Bone marrow (tissue), 2 donors: ENCODE results near the gene SMIM44.
A peak's percentile ranks its signal among the peaks of the same experiment; 100 is the strongest.

Experiments
- DNase-seq, 2 donors: peaks; one replicate each; lab custom pipeline; 2025; lab: John Stamatoyannopoulos, UW

SMIM44 gene

DNA sequence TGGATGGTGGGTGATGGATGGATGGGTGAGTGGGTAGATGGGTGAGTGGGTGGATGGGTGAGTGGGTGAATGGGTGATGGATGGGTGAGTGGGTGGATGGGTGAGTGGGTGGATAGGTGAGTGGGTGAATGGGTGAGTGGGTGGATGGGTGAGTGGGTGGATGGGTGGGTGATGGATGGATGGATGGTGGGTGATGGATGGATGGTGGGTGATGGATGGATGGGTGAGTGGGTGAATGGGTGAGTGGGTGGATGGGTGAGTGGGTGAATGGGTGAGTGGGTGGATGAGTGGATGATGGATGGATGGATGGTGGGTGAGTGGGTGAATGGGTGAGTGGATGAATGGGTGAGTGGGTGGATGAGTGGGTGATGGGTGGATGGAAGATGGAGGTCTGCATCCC, 5.7 kb downstream of the SMIM44 start:
- DNase-seq, result no peak

DNA sequence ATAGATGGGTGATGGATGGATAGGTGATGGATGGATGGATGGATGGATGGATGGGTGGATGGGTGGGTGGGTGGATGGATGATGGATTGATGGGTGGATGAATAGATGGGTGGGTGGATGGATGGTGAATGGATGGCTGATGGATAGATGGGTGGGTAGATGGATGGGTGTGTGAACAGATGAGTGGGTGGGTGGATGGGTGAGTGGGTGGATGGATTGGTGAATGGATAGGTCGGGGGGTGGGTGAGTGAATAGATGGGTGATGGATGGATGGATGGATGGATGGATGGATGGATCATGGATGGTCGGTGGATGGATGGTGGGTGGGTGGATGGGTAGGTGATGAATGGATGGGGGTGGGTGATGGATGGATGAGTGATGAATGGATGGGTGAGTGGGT, 6.4 kb downstream of the SMIM44 start:
- no peak for DNase-seq

DNA sequence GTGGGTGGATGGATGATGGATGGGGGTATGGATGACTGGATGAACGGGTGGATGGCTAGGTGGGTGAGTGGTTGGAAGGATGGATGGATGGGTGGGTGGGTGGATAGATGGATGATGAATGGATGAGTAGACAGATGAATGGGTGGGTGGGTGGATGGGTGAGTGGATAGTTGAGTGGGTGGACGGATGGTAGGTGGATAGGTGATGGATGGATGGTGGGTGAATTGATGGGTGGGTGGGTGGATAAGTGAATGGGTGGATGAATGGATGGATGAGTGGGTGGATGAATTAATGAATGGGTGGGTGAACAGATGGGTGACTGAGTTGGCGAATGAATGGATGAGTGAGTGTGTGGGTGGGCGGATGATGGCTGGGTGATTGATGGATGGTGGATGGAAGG, 7.8 kb downstream of the SMIM44 start:
- no peak for DNase-seq

DNA sequence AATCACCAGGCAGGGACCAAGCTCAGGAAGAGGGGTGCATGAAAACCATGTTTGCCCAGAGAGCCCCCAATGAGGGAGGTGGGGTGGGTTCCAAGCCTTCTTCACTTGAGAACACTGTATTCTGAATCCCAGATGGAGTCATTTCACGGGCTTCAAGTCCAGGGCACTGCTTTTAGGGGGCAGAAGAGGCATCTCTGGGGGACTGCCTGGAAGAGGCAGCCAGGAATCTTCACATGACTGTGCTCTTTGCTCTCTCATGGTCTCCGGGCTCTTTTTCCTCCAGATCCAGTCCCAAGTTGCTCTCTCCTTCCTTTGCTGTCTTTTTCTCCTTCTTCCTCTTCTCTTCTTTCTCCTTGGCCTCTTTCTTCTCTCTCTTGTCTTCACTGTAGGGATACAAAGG, 8.6 kb downstream of the SMIM44 start:
- DNase-seq, result no peak

DNA sequence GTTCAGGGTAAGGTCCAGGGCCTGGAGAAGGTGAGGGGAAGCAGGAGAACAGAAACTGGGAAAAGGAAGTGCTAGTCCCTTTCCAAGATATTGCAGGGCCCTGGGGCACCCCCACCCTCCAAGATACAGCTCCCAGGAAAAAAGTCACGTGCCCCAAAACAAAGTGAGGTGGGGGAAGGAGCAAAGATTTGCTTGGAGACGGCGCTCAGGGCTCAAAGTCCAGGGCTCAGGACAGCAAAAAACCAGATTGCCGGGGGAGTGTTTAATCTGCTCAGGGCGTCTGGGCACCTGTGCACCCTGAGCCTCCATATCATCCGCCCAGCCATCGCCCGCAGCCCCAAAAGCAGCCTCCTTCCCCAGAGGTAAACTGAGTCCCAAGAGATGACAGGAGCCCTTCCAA, 9.2 kb downstream of the SMIM44 start:
- DNase-seq, result no peak

DNA sequence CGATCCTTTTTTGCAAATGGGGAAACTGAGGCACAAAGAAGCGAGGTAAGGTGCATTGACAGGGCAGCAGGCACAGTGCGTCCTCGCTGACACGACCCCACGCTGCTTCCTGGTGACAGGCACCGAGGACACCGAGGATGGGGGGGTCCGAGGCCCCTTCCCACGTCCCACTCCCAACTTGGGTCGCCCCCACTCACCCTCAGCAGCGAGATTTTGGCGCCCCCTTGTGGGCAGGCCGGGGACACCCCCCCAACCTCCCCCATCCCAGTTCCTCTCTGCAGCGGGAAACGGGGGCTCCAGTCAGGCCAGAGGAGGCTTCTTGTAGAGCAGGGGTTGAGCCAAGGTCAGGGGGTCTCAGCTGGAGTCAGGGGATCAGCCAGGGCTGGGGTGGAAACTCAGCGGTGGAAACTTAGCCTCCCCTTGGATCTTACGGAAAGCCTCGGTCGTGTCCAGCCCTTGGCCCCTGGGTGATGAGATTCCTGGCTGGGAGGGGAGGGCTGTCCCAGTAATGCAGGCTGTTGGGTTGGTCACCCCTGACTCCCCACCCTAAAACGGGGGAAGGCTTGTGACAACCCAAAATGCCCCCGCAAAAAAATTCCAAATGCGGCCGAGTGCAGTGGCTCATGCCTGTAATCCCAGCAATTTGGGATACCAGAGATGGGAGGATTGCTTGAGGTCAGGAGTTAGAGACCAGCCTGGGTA, 11.1 kb downstream of the SMIM44 start:
- DNase-seq, result peak; percentile 3 to 6

DNA sequence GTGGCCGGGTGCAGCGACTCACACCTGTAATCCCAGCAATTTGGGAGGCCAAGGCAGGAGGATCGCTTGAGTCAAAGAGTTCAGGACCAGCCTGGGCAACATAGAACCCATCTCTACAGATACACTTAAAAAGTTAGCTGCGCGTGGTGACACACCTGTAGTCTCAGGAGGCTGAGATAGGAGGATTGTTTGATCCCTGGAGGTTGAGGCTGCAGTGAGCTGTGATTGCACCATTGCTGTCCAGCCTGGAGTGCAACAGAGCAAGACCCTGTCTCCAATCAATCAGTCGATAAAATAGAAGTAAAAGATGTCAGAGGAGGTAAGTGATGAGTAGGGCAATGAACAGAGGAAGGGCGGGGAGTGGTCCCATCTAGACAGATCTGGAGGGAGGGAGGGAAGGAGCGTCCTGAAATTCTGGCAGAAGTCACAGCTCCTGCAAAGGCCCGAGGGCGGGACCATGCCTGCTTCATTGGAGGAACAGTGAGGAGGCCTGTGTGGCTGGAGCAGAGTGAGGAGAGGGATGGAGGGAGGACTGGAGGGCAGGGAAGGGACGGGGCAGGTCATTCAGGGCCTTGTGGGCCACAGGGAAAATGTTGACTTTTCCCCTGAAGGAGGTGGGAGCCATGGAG, 12.6 kb downstream of the SMIM44 start:
- DNase-seq, result no peak

DNA sequence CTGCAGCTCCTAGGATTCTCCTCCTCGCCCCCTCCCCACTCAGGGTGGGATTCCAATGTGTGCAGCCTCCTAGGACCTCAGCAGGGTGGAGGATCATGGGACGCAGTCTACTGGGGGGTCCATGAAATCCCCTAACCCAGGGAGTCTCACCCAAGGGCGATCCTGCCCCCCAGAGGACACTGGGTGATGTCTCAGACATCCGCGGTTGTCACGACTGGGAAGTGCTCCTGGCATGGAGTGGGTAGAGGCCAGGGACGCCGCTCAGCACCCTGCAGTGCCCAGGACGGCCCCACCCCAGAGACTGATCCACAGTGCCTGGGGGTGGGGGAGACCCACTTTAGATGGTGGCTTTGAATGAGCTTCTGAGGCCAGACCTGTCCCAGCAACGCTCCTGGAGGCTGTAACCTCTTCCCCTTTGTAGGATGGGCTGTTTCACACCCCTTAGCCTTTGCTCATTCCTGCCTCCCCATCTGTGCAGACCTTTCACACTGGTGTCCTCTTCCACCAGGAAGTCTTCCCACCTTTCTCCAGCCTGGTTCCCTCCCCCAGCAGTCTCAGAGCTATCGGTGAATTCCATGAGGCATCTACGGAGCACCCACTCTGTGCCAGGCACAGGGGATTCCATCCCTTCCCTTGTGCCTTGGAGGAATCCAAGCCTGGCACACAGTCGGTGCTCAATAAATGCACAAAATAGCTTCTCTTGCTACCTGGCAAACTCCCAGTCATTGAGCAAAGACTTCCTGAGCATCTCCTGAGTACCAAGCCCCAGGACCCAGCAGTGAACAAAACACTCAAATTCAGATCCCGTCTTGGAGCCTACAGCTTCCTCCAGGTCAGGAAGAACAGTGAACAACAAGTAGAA, 13.4 kb downstream of the SMIM44 start:
- DNase-seq, result no peak

DNA sequence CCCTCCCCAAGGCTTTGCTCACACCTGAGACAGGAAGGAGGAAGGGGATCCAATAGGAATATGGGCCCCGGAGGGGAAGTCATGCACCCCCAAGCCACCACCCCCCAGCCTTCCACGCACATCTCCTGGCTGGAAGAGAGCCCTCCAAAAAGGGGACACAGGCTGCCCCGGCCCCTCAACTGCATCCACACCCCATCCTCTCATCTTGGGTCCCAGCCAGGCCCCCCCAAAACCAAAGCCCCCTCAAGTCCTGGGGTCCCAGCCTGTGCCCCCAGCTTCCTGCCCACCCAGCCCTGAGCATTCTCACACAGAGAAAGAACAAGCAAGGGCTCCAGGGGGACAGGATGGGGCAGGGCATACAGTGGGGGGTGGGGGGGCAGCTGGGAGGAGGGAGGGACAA, 15.0 kb downstream of the SMIM44 start:
- DNase-seq, result no peak

DNA sequence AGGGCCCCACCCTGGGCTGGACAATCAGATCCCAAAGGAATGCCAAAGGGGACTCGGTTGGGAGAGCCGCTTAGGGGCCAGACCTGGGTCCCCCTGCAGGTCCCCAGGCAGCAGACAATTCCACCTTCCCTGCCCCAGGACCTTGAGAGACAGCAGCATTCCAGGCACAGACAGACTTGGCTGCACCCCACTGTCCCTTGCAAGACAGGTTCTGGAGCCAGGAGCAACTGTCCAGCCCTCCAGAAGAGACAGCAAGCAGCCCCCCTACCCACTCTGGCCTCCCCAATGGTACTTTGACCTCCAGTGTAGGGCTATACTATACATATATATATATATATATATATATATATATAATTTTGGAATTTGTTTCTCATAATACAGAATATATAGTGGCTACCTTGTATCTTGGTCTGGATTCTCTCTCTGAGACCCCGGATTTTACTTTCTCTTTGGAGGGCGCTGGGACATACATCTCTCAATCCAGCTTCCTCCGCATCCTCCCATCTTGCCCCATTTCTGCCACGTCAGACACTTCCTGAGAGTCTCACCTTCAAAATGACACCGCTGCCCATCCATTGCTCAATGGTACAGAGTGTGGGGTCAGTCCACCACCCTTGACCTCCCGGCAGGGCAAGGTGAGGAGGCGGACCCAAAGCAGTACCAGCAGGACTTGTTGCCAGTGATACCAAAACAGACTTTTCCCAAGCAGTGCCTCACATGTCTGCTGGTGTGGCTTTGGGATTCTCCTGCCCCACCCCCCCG, 15.6 kb downstream of the SMIM44 start:
- DNase-seq, result no peak

DNA sequence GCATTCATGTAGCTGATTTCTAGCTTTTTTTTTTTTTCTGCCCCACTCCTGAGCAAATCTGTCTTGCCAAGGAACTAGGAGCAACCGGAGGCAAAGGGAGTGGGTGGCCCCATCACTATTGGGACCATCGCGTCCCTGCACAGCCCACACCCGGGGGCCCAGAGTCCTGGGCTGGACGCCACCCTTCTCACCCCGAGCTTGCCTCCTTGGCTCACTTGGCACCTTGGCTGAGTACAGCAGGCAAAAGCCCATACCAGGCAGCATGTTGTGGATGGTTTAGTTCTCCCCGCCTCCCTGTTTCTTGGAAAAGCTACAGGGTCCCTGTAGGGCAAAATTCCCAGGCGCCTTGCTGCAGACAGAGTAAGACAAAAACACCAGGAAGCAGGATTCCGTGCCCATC, 16.6 kb downstream of the SMIM44 start:
- no peak for DNase-seq

DNA sequence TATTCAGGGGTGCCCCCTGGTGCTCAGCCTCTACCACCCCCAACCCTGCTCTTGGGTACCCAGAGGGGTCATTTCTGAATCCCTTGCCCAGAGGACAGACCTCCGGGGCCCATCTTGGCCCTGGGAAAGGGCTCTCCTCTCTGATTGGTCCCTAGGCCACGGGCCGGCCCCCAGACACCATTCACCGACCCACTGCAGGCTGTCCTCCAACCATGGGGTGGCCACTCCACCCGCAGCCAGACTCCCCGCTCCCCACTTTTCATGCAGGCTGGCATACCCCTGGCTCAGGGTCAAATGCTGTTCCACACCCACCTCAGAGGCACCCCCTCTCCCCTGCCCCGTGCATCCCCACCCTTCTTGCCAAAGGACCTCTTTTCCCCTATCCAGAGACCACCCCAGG, 17.7 kb downstream of the SMIM44 start:
- DNase-seq, result no peak

DNA sequence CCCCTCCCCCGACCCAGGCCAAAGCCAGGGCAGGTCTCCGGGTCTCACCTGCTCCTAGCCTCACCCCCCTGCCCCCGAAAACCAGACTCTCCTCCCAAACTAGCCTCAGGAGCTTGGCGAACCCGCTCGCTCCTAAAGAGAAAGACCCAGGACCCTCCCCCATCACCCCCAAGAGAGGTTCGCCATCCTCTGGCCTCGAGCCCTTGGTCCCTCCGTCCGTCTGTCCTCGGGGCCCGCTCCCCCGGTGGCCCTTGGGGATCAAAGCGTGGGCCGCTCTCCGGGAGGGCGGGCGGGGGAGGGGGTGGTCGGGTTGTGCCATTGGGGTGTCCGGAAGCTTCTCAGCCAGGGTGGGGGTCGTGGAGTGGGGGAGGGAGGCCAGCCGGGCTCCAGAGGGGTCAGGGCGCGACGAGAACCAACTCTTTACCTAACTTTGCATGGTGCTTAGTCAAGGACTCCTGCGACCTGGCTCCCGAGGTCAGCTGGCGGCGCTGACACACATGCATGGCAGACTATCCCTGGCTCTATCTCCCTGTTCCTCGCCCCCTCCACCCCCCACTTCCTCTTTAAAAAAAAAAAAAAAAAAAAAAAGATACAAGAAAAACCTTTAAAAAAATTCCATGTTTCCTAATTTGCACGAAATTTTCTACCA, 18.5 kb downstream of the SMIM44 start:
- no peak for DNase-seq

DNA sequence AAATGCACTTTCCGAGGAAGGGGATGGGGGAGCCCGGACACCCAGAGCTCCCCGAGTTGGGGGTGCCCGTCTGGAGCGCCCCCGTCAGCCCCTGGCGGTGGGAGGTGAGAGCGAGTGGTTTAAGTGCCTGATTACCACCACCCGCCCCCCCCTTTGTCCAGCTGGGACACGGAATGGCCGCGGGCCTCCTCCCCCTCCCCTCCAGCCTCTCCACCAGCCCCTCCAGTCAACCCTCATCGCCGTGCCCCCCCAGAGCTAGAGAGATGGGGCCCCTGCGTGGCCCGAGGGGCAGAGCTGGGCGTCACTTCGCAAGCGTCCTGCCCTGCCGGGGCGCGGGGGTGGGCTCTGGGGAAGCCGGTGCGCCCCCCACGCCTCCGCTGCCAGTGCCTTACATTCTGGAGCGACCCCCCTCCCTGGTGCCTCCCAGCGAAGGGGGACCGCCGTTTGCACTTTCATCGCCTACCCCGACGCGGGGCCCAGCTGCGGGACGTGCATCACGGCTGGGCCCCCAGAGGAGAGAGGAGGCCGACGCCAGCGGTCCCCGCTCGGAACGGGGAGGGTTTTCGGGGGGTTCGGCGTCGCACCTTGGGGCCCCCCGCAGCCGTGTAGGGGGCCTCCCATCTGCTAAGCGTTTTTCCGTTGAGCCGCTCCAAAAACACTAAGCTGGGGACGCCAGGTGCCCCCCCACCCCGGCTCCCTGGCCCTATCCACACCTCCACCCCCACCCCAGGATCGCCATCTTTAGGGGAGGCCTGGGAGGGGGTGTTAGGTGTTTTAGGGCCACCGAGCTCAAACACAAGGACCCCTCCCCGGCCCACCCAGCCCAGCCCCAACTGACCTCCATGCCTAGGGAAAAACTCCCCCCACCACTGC, 19.3 kb downstream of the SMIM44 start:
- no peak for DNase-seq

DNA sequence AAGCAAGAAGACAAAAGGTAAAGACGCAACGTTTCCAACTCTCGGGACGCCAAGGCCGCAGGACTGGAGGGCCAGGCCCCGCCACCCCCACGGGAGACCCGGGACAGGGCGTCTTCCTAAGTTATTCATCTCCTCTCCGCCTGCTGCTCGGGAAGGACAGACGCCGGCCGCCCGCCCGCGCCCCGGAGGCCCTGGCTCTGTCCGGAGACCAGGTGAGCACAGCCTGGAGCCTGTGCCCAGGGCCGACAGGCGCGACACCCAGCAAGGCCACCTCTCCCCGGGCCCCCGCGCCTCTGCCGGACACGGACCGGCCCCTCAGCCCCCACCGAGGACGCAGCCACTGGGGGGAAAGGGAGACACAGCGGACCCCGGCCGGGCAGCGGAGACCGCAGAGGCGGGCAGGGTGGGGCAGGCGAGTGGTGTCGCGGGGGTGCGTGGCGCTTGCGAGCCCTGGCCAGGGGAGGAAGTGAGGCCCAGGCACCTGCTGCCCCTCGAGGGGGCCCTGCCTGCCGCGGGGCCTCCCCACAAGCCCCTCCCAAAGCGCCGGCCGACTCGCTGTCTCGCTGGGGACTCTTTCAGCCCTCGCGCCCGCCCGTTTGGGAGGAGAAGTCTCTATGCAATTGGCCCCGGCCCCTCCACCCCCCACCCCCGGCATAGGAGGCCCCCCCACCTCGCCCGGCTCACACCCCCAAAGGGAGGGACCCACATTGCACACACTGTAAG, 20.1 kb downstream of the SMIM44 start:
- DNase-seq, result no peak

DNA sequence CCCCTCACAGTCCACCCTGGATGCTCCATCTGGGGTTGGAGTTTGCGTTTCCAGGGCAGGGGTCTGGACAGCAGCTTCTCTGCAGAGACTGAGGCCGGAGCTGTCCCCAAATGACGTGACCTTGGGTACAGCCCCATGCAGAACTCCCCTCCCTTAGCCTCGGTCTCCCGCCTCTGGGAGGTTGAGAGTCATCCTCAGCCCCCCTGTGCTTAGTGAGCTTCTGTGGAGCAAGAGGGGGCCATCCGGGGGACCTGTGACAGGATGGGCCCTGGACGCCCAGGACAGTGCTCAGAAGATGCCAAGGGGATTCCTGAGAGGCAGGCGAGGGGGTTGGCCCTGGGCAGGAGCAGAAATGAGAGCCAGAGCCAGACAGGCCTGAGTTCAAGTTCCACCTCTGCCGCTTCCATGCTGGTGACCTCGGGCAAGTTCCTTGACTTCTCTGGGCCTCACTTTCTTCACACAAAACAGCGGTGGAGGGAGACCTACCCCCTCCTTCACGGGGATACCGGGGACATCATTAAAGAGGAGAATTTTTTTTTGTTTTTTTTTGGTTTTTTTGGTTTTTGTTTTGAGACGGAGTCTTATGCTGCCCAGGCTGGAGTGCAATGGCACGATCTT, 23.2 kb downstream of the SMIM44 start:
- no peak for DNase-seq

DNA sequence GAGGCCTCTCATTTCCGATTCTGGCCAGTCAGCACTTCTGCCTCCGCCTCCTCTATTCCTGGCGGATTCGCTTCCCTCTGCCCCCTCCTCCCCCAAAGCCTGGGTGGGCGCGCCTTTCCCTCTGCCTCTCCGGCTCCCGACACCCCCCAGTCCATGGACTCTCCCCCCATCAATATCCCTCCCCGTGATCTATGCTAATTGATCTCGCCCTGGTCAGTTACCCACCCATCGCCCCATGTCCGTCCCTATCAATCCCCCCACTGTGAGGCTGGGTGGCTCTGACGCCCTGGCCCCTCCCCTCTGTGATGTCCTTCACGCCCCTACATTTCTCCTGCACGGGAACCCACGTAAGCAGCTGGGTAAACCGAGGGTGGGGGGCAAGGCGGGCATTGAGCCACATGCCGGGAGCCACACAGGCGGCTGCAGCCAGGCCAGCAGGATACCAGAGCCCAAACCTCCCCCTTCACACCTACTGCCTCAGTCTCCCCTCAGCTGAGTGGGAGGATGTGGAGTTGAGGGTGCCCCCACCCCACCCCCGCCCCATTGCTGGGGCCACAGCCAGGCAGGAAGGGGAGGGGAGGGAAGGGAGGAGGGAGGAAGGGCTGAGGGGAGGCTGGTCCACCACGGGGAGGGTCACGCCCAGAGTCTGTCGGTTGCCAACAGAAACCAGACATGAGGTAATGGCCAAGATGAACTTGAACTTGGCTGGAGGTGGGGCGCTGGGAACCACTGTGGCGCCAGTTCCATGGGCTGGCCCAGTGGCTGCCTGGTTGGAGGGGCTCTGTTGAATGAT, 24.0 kb downstream of the SMIM44 start:
- no peak for DNase-seq

DNA sequence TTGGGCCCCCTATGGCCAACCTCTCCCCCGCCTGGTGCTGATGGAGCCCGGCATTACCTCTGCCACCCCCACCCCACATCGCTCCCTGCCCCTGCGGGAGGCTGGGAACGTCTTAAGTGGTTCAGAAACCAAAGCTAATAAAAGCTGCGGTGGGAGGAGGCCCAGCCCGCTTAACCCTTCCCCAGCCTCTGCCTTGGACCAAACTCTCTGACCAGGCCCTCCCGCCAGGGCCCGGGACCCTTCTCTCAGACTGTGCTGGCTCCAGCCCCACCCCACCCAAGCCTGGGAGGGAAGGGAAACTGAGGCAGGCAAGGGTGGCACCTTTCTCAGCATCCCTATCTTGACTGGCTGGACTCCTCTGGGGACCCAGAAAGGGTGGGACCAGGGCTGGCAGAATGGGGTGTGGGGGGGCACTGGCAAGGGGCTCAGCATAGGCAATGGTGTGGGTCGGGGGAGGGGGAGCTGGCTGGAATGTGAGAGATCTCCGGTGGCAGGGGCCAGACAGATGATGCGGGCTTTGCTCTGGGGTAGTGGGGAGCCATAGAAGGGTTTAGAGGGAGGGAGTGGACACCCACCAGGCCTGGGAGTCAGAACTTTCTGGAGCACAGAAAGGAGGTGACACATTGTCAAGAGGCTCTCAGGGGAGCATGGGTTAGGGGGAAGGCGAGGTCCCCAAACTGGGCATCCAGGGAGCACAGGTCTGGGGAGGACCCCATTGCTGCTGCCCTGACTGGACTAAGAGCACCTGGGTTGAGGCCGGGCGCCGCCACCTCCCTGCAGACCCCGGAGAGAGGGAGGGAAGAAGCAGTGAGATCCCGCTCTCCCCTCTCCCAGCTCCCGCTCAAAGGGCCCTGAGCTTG, 24.8 kb downstream of the SMIM44 start:
- DNase-seq, result no peak
